Gastrocnemius medialis (tissue), 4 donors: ENCODE measurements around the gene GPR6.

Experiments
- POLR2A ChIP-seq, 2 donors: fragments of 450-650 bp; IDR thresholded peaks; one replicate each; pipeline ENCODE4 v1.6.1; 2017; ENCODE audit warnings: antibody characterized with exemption in 2 of 2, mild to moderate bottlenecking in 2 of 2, moderate library complexity in 2 of 2
- TF ChIP-seq, protein P1 (sequence below), 5 experiments: fragments of 450-650 bp in 3 of 5; fragments of 200-600 bp in 2 of 5; sonication (generic) in 2 of 5; IDR thresholded peaks in 4 of 5; conservative IDR thresholded peaks in 1 of 5; 1 replicate in 4 of 5; 2 replicates in 1 of 5; pipeline ENCODE4 v1.5.1; 2016 to 2019; ENCODE audit warnings: antibody characterized with exemption in 5 of 5, mild to moderate bottlenecking in 3 of 5, moderate library complexity in 3 of 5

DNA sequence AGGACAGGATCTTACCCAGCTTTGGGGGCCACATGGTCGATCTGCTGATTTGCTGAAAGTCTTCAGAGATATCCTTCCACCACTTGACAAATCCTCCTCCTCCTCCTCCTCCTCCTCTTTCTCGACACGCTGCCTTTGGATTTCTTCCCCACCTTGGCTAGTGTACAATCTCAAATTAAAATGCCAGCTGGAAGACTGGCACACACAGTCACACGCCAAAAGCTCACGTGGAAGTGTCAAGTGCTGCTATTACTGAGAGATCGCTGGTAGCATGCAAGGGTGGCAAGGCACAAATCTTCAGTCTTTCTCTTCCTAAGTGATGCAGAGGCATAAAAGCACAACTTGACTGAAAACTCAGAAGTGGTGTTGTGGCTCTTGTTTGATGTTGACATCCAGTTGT is 35.3 kb downstream of the GPR6 start:
- TF ChIP-seq, protein P1, sequence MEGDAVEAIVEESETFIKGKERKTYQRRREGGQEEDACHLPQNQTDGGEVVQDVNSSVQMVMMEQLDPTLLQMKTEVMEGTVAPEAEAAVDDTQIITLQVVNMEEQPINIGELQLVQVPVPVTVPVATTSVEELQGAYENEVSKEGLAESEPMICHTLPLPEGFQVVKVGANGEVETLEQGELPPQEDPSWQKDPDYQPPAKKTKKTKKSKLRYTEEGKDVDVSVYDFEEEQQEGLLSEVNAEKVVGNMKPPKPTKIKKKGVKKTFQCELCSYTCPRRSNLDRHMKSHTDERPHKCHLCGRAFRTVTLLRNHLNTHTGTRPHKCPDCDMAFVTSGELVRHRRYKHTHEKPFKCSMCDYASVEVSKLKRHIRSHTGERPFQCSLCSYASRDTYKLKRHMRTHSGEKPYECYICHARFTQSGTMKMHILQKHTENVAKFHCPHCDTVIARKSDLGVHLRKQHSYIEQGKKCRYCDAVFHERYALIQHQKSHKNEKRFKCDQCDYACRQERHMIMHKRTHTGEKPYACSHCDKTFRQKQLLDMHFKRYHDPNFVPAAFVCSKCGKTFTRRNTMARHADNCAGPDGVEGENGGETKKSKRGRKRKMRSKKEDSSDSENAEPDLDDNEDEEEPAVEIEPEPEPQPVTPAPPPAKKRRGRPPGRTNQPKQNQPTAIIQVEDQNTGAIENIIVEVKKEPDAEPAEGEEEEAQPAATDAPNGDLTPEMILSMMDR (IDR thresholded peaks at IDR 0.05 in 4 of 5, conservative IDR thresholded peaks at IDR 0.05 in 1 of 5): no peak
- no peak for TF ChIP-seq POLR2A (IDR thresholded peaks at IDR 0.05)
